ENCODE measurements around the gene PREPL.
A peak's percentile ranks its signal among the peaks of the same experiment; 100 is the strongest.

Gene PREPL

GRCh38 chr2:44283116-44283666 lies 78.1 kb downstream of the PREPL start:
- no peak for TF ChIP-seq CTCF (IDR thresholded peaks at IDR 0.05; ENCODE audit: low read depth, low read length)
- no peak for DNase-seq (ENCODE audit: low read depth, low spot score)
- in situ Hi-C loops (cut with HindIII; ENCODE audit: low sequenced_read_pairs) = no loop called here
- no peak overlapping the region for H3K4me3 ChIP-seq (ENCODE audit: low read depth, low read length)

GRCh38 chr2:44280869-44281268 lies 80.4 kb downstream of the PREPL start:
- DNase-seq (ENCODE audit: low read depth, low spot score) = no peak
- in situ Hi-C loops (cut with HindIII; ENCODE audit: low sequenced_read_pairs) = no loop called here
- no peak for TF ChIP-seq CTCF (IDR thresholded peaks at IDR 0.05; ENCODE audit: low read depth, low read length)
- no peak overlapping the region for H3K4me3 ChIP-seq (ENCODE audit: low read depth, low read length)

- no peak overlapping the region for H3K4me3 ChIP-seq (ENCODE audit: low read depth, low read length)
- in situ Hi-C loops (cut with HindIII; ENCODE audit: low sequenced_read_pairs) = no loop called here
- no peak for TF ChIP-seq CTCF (IDR thresholded peaks at IDR 0.05; ENCODE audit: low read depth, low read length)
- no peak for DNase-seq (ENCODE audit: low read depth, low spot score)
Measured at GRCh38 chr2:44277541-44277940, 83.8 kb downstream of the PREPL start.

- in situ Hi-C loops (cut with HindIII; ENCODE audit: low sequenced_read_pairs) = no loop called here
- TF ChIP-seq CTCF (IDR thresholded peaks at IDR 0.05; ENCODE audit: low read depth, low read length) = no peak
- no peak overlapping the region for H3K4me3 ChIP-seq (ENCODE audit: low read depth, low read length)
- DNase-seq (ENCODE audit: low read depth, low spot score) = peak; percentile 23
Measured at GRCh38 chr2:44275927-44276303, 85.4 kb downstream of the PREPL start.

- no peak overlapping the region for H3K4me3 ChIP-seq (ENCODE audit: low read depth, low read length)
- in situ Hi-C loops (cut with HindIII; ENCODE audit: low sequenced_read_pairs) = no loop called here
- TF ChIP-seq CTCF (IDR thresholded peaks at IDR 0.05; ENCODE audit: low read depth, low read length) = no peak
- DNase-seq (ENCODE audit: low read depth, low spot score) = no peak
Measured at GRCh38 chr2:44273596-44273995, 87.7 kb downstream of the PREPL start.

- no peak for DNase-seq (ENCODE audit: low read depth, low spot score)
Measured at GRCh38 chr2:44273076-44273475, 88.2 kb downstream of the PREPL start.

More at GRCh38 chr2:44273076-44273475, 88.2 kb downstream of the PREPL start:
- H3K4me3 ChIP-seq (ENCODE audit: low read depth, low read length) = no peak overlapping the region
- TF ChIP-seq CTCF (IDR thresholded peaks at IDR 0.05; ENCODE audit: low read depth, low read length) = no peak
- in situ Hi-C loops (cut with HindIII; ENCODE audit: low sequenced_read_pairs) = no loop called here
